Activated naive CD8-positive, alpha-beta T cell treated with anti-CD3 and anti-CD28 coated beads, Interleukin-2, amount 50 U/mL, for 24 hours (primary cell): ENCODE results near the gene HOXA7.

ENCODE experiments used
- ATAC-seq: fragments of 150-1000 bp; cut with Tn5 transposase; one replicate; pipeline ENCODE4 v1.10.0; 2021
- DNase-seq: peaks from one replicate; pipeline ENCODE4 v3.0.0; 2021
- H3K27ac Mint-ChIP-seq: one replicate; pipeline ENCODE4 v1.8.0; 2021; ENCODE audit warnings: mild to moderate bottlenecking, mixed read lengths
- H3K27me3 Mint-ChIP-seq: one replicate; pipeline ENCODE4 v1.8.0; 2021; ENCODE audit warnings: mixed read lengths
- H3K36me3 Mint-ChIP-seq: one replicate; pipeline ENCODE4 v1.8.0; 2021; ENCODE audit warnings: low read depth, mixed read lengths
- H3K4me1 Mint-ChIP-seq: one replicate; pipeline ENCODE4 v1.8.0; 2021; ENCODE audit warnings: mixed read lengths
- H3K4me3 Mint-ChIP-seq: one replicate; pipeline ENCODE4 v1.8.0; 2021; ENCODE audit warnings: mild to moderate bottlenecking, moderate library complexity, mixed read lengths
- H3K9me3 Mint-ChIP-seq: one replicate; pipeline ENCODE4 v1.8.0; 2021; ENCODE audit warnings: mixed read lengths

The HOXA7 gene

DNA sequence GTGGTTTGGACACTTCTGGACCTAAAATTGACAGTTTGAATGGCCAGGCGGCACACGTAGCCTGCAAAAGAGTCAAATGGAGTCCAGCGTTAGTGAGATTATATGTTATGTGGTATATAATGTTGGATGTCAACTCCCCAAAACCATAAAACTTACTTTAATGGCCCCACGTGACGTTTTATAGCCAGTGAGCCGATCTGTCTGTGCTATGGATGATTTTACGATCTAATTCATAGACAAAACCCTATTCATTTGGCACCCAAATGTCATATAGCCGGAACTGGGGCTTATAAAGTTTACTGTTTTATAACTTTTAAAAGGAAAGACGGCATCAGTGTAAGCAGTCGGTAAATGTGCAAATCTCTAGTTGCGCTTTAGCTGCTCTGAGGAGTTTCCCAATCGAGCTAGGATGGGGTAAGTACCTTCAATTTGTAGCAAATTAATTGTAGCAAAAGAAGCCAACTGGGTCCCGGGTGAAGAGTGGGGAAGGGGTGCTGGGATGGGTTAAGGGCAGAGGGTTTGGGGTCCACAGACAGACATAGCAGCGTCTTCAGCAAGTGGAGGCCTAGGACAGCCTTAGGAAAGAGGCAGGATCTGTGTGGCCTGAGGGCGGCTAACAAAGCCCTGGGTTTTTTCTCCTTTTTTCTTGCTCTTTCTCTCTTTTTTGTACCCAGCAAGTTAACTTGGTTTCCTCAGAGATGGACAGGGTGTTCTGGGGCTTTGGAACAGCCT lies 16.2 kb downstream of the HOXA7 start:
- ATAC-seq: no peak
- H3K36me3 Mint-ChIP-seq: no peaks in the 10 kb centered on the region
- DNase-seq: no peak
- peaks cover 52% of the 10 kb centered on the region for H3K27me3 Mint-ChIP-seq
- H3K4me1 Mint-ChIP-seq: peaks cover 11% of the 10 kb centered on the region
- no peak overlapping the region for H3K27ac Mint-ChIP-seq
- no peaks in the 10 kb centered on the region for H3K9me3 Mint-ChIP-seq
- no peak overlapping the region for H3K4me3 Mint-ChIP-seq

DNA sequence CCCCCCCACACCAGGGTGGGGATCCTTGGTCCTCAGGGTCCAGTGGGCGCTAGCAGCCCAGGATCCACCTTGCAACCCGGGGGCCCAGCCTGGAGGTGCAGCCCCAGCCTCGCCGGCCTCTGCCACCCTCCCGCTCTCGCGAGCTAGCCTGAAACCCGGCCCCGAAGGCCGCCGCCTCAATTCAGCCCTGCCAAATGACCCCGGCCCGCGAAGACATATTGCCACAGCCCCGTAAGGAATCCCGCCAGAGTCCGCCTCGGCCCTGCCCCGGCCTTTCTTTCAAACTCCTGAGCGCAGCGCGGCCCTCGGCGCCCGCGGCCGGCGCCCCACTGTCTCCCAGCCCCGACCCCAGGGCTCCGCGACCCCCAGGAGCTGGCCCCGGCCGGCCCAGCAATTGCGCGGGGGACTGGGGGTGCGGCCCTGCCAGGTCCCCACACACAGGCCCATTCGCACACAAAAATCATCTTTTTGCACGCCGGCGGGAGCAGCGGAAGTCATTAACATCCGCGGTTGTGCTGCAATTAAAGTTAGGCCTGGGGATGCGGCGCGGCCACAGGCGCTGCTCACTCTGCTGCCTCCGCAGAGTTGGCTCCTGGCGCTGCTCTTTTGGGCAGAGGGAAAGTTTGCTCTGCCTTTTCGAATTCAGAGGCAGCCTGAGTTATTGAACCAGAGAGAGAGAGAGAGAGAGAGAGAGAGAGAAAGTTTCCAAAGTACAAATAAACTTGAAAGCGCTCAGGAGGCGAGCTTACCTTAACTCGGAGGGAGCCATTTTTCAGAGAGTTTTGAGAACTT lies 16.9 kb downstream of the HOXA7 start:
- H3K9me3 Mint-ChIP-seq: no peaks in the 10 kb centered on the region
- peaks cover 19% of the 10 kb centered on the region for H3K4me1 Mint-ChIP-seq
- no peak overlapping the region for H3K4me3 Mint-ChIP-seq
- ATAC-seq (no peak), DNase-seq (no peak)
- no peak overlapping the region for H3K27ac Mint-ChIP-seq
- no peaks in the 10 kb centered on the region for H3K36me3 Mint-ChIP-seq
- peaks cover 49% of the 10 kb centered on the region for H3K27me3 Mint-ChIP-seq

DNA sequence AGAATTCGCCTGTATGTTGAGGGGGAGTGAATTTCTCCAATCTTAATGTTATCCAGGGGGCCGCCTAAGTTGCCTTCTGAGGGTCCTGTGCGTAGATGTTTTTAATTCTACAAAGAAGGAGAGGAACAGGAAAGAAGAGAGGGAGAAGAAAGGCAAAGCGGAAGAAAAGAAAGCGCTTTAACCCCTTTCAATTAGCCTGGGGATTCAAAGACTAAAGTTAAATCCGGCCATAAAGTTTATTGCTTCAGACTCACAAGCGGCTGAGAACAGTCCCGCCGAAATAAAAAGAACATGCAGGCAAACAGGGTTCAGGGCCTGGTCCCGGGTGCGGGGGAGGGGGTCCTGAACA lies 17.5 kb downstream of the HOXA7 start:
- DNase-seq (no peak), ATAC-seq (no peak)
- Mint-ChIP-seq H3K4me3 (no peak overlapping the region), H3K4me1 (peaks cover 24% of the 10 kb centered on the region), H3K27ac (no peak overlapping the region), H3K36me3 (no peaks in the 10 kb centered on the region), H3K27me3 (peaks cover 48% of the 10 kb centered on the region), H3K9me3 (no peaks in the 10 kb centered on the region)

DNA sequence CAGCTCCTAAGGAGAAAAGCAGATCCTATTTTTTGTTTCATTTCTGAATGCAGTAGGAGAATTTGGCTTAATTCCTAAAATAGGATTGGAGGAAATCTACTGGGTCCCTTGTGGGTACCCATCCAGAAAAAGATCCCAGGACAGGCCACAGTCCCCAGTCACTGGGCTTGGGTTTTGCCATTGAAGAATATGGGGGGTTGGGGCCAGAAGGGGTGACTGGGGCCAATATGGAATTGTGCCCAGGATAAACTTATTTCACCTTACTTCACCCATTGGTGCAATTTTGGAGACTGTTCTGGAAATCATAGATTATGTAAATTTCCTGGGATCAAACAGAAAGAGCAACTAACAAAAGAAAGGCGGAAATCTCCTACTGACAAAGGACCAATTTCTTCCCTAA lies 18.0 kb downstream of the HOXA7 start:
- Mint-ChIP-seq H3K4me3 (no peak overlapping the region), H3K36me3 (no peaks in the 10 kb centered on the region), H3K27ac (no peak overlapping the region), H3K4me1 (peaks cover 27% of the 10 kb centered on the region), H3K9me3 (no peaks in the 10 kb centered on the region), H3K27me3 (peaks cover 50% of the 10 kb centered on the region)
- DNase-seq (no peak), ATAC-seq (no peak)

DNA sequence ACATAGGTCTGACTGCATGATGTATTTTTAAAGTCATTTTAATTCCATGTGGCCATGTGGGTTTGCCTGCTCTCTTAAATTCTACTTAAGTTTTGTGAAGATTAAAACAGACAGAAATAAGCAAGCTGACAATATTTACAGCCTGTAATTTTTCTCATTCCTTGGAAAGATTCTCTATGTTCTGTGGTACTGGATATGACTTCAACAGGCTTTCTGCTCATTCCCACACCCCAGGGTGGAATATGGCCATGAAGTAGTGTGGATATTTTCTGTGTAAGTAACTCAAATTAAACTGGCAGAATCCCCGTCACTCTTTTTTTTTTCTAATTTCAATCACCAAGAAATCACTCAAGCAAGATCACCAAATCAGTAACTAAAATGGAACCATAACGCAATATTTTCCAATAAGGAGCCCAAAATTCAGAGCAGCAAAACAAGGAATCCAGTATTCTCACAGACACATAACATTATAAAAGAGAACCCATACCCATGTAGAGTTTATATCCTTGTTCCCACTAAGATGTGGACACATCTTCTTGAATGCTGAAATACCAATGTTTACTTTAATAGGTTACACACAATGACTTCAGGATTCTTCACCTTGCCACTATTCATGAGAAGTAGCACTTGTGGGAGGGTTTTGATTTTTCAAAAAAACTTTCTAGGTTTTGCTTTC lies 18.7 kb downstream of the HOXA7 start:
- H3K9me3 Mint-ChIP-seq: no peaks in the 10 kb centered on the region
- no peak overlapping the region for H3K4me3 Mint-ChIP-seq
- H3K27ac Mint-ChIP-seq: no peak overlapping the region
- ATAC-seq (no peak), DNase-seq (no peak)
- peaks cover 56% of the 10 kb centered on the region for H3K27me3 Mint-ChIP-seq
- peaks cover 29% of the 10 kb centered on the region for H3K4me1 Mint-ChIP-seq
- H3K36me3 Mint-ChIP-seq: no peaks in the 10 kb centered on the region

DNA sequence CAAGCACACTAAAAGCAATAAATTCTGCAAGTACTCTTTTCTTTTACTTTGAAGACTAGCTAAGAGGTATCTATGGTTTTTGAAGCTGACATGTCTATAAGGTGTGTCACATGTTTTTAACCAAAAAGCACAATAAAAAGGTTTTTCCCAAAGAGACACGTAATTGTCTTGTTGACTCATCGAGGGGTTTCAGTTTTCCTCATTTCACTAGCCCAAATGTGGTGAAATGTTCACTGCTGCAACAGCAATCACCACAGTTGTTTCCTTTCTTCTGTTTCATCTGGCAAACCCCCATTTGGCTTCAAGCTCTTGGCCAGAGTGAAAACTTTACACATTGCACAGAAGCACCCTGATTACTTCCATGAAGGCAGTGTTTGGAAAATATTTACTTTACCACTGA lies 22.1 kb downstream of the HOXA7 start:
- Mint-ChIP-seq H3K9me3 (no peaks in the 10 kb centered on the region), H3K4me3 (no peak overlapping the region), H3K27ac (no peak overlapping the region), H3K36me3 (no peaks in the 10 kb centered on the region), H3K27me3 (peaks cover 64% of the 10 kb centered on the region), H3K4me1 (peaks cover 32% of the 10 kb centered on the region)
- DNase-seq (no peak), ATAC-seq (peak; percentile 68)

DNA sequence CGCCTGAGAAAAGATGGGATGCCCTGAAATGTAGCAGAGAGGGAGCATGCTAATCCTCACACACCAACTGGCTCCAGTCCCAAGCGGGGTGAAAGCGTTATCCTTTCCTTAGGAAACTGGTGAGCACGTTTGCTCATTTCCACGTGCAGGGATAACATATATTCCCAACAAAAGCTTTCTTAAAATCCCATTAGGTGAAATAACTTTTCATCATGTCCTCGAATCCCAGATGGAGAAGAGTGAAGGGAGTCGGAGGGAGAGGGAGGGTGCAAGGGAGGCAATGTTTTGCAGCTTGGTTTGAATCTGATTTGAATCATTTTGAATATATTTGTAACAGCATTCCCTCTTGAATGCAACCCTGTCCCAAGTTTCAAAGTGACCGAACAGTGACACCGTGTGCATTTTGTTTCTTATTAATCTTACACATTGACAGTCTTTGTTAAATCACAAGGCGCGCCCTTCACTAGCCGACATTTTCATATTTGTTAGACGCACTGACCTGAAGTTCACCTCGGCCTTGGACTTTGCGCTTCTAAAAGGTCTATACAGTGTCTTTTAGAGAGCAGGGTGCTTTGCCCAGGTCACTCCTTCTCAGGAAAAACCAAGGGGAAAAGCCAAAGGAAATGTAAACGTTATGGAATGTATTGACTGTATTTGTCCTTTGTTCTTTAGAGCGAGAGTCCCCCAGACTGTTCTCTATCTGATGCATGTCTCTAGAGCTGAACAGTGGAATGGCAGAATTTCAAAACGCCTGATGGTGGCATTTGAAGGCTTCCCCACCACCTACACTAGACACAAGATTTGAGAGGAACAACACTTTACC lies 22.9 kb downstream of the HOXA7 start:
- H3K36me3 Mint-ChIP-seq: no peaks in the 10 kb centered on the region
- H3K9me3 Mint-ChIP-seq: no peaks in the 10 kb centered on the region
- H3K4me3 Mint-ChIP-seq: no peak overlapping the region

DNA sequence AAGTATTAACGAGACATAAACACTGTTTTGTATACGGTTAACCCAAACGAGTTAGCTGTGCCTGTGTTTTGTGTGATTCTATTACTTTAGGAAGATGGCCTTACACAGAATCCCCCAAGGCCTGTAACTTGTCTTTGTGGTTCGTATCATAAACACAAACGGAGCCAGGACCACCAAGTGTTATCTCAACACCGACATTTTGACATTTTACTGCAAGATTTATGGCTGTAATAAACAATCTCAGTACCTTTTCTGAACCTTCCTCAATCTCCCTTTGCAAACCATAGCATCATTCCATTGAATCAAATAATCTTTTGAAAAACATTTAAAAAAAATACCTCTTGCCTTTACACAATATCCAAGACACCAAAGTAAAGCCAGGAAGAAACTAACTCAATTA lies 23.5 kb downstream of the HOXA7 start:
- Mint-ChIP-seq H3K36me3 (no peaks in the 10 kb centered on the region), H3K9me3 (no peaks in the 10 kb centered on the region), H3K27ac (no peak overlapping the region), H3K4me3 (no peak overlapping the region), H3K4me1 (peaks cover 32% of the 10 kb centered on the region), H3K27me3 (peaks cover 58% of the 10 kb centered on the region)
- ATAC-seq (no peak), DNase-seq (no peak)

More for the DNA sequence above, 22.9 kb downstream of the HOXA7 start:
- DNase-seq: no peak
- no peak for ATAC-seq
- H3K27ac Mint-ChIP-seq: no peak overlapping the region
- H3K4me1 Mint-ChIP-seq: peaks cover 32% of the 10 kb centered on the region
- peaks cover 65% of the 10 kb centered on the region for H3K27me3 Mint-ChIP-seq

DNA sequence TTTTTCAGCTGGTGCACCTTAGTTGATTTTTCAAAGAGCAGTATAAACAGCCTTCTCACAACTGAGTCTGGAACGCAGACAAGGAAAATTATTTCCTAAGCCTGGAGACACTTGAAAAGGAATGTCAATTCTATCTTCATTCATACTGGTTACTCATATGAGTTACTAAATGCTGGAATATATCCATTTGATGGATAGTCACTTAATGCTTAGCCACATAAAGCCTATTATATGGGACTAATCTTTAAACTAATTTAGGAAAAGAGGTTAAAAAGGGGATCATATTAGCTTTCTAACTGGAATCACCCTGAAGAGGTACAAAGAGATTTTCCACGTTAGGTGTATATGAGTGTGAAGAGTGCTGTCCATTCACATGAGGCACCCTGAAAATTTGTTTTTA lies 24.3 kb downstream of the HOXA7 start:
- no peak for ATAC-seq
- DNase-seq: no peak
- Mint-ChIP-seq H3K27me3 (peaks cover 55% of the 10 kb centered on the region), H3K9me3 (no peaks in the 10 kb centered on the region), H3K36me3 (no peaks in the 10 kb centered on the region), H3K27ac (no peak overlapping the region), H3K4me3 (no peak overlapping the region), H3K4me1 (peaks cover 31% of the 10 kb centered on the region)

DNA sequence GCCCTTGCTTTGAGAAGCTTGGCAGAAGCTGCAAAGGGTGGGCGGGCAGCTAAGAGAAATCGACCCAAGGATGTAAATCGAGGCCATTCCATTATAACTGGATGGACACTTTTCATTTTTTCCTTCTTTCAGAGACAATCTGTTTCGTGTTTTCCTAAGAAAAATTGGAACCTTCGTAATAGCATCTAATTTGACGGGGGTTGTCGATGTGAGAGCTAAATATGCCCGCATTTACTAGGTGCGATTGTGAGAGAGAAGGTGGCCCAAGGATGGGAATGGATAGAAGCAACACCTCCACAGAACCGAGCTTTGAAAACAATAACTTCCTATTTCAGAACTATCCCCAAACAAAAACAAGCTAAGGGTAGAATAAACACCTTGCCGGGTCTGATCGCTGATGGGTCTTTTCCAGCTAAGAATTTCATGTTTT lies 25.1 kb downstream of the HOXA7 start:
- H3K27ac Mint-ChIP-seq: no peak overlapping the region

DNA sequence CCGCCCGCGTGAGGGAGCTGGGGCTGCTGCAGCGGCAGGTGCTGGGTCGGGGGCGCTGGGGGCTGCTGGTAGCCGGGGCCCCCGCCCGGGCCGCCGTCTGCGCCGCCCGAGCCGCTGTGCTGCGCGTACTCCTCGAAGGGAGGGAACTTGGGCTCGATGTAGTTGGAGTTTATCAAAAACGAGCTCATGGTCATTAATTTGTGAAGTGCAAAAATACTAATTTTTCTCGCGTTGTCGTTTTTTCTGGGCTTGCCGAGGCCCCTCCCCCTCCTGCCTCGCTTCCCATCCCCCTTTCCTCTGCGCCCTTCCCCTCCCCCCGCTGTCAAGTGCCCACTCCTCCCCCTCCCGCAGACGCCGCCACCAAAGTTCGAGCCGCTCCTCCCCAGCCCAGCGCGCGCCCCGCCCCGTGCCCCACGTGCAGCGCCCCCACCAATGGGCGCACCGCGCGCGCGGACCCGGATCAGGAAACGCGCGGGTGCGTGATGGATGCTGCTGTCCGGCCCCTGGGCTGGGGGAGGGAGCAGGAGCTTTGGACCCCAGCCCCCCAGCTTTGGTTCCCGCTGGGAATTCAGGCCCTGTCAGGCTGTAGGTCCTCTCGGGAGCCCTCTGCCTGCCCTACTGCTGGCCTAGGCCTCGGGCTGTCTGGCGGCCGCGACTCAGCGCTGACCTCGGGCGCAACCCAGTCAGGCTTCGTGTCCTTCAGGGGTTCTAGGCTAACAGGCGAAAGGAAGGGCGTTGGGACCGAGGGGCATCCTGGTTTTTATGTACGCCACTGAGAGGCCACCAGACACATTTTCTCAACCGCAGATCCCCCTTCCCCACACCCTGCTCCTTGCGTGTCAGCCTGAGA lies 25.7 kb downstream of the HOXA7 start, which contains the start of gene HOXA4:
Gene HOXA4 (minus strand): TSS at position 218 of the 850 bp plus-strand sequence. CDS start 24 bp downstream, at position 194.
- Mint-ChIP-seq H3K4me3 (peak within 1 kb of the TSS; percentile 55), H3K27ac (no peak within 1 kb of the TSS), H3K27me3 (peaks cover 49% of the 10 kb centered on the region), H3K36me3 (no peaks in the 10 kb centered on the region), H3K9me3 (no peaks in the 10 kb centered on the region), H3K4me1 (peaks cover 24% of the 10 kb centered on the region)
- ATAC-seq (peak; percentile 88), DNase-seq (peak; percentile 77)

More for the DNA sequence above, 25.1 kb downstream of the HOXA7 start:
- no peaks in the 10 kb centered on the region for H3K9me3 Mint-ChIP-seq
- H3K4me3 Mint-ChIP-seq: peak overlapping the region; percentile 55
- H3K27me3 Mint-ChIP-seq: peaks cover 55% of the 10 kb centered on the region
- no peaks in the 10 kb centered on the region for H3K36me3 Mint-ChIP-seq
- peaks cover 29% of the 10 kb centered on the region for H3K4me1 Mint-ChIP-seq
- DNase-seq: no peak
- no peak for ATAC-seq

DNA sequence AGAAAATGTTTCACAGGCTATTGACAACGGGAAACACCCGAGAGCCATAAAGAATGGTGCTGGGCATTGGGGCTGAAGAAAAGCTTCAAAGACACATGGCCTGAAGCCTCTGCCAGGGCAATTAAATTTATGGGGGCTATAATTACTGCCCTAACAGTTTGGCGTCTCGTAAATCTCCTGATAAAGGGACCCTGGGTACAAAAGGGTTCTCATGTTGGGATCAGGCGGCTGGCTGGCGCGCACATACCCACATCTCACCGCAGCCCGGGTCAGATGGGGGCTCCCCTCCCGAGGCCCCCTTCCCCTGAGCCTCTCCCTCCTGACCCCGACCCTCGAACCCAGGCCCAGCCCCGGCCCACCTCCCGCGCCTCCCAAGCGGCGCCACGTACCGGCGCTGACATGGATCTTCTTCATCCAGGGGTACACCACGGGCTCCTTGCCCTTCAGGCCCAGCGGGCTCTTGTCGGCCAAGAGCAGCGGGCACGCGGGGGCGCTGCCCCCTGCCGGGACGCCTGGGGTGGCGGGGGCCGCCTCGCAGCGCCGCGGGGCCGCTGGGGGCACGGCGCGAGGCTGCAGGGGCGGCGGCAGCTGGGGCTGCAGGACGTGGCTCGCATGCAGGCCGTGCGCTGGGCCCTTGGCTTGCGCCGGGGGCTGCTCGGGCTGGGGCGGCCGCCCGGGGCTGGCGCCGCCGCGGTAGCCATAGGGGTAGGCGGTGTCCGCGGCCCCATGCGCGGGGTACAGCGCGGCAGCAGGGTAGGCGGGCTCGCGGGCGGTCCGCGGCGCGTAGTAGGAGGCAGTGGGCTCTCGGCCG lies 26.5 kb downstream of the HOXA7 start:
- Mint-ChIP-seq H3K4me3 (no peak overlapping the region), H3K4me1 (peaks cover 19% of the 10 kb centered on the region), H3K9me3 (no peaks in the 10 kb centered on the region), H3K27me3 (peaks cover 46% of the 10 kb centered on the region), H3K27ac (no peak overlapping the region), H3K36me3 (no peaks in the 10 kb centered on the region)
- DNase-seq (no peak), ATAC-seq (no peak)
